H1 (cell line): ENCODE measurements around the gene UFM1. TPM values are rescaled to one million over a fixed set of nuclear protein-coding genes. Genes with fewer than 3 reads are reported as not detected.

Experiments used
- CTCF ChIA-PET: fragments of 300-600 bp; sonication (Branson Sonifier 250); formaldehyde crosslinking; loops from one replicate; lab custom pipeline; 2021; ENCODE audit not compliant: partially characterized antibody; lab: Charles Lee
- POLR2A ChIA-PET: fragments of 300-600 bp; sonication (Branson Sonifier 250); formaldehyde crosslinking; loops from one replicate; lab custom pipeline; 2021; ENCODE audit warnings: inconsistent platforms; ENCODE audit not compliant: partially characterized antibody; lab: Charles Lee
- DNase-seq, 2 experiments: peaks; one replicate each; pipeline versions ENCODE4 v3.0.0 to v3.0.0-alpha.2; 2010 to 2022; ENCODE audit warnings: low spot score in 2 of 2, low read depth in 1 of 2, mixed read lengths in 1 of 2
- FAIRE-seq: peaks from 2 replicates; lab custom pipeline; 2011; peaks lifted over from hg19 to GRCh38; lab: Jason Lieb, UNC
- H2AFZ ChIP-seq: 2 replicates; pipeline ENCODE4 v1.8.1; 2012; ENCODE audit warnings: low read length, inconsistent platforms
- H2AK5ac ChIP-seq: 2 replicates; pipeline ENCODE4 v1.6.1; 2013; ENCODE audit warnings: low read depth, low read length
- H2BK120ac ChIP-seq: replicated peaks from 2 replicates; pipeline ENCODE3; 2013; ENCODE audit warnings: low read depth, low read length, inconsistent platforms
- H2BK12ac ChIP-seq: 2 replicates; pipeline ENCODE4 v1.6.1; 2013; ENCODE audit warnings: low read depth, low read length
- H2BK15ac ChIP-seq: 2 replicates; pipeline ENCODE4 v1.6.1; 2013; ENCODE audit warnings: low read length
- H2BK20ac ChIP-seq: 2 replicates; pipeline ENCODE4 v1.6.1; 2013; ENCODE audit warnings: low read length
- H2BK5ac ChIP-seq: 2 replicates; pipeline ENCODE4 v1.6.1; 2013; ENCODE audit warnings: low read depth, low read length
- H3K14ac ChIP-seq: 2 replicates; pipeline ENCODE4 v1.6.1; 2013; ENCODE audit warnings: inconsistent platforms; ENCODE audit not compliant: insufficient read length
- H3K18ac ChIP-seq: 2 replicates; pipeline ENCODE4 v1.6.1; 2013; ENCODE audit warnings: low read length; ENCODE audit errors: extremely low read depth
- H3K23ac ChIP-seq: 2 replicates; pipeline ENCODE4 v1.6.1; 2013; ENCODE audit warnings: inconsistent platforms; ENCODE audit not compliant: insufficient read length
- H3K23me2 ChIP-seq: 2 replicates; pipeline ENCODE4 v1.6.1; 2013; ENCODE audit warnings: low read depth, low read length
- H3K27ac ChIP-seq: 2 replicates; pipeline ENCODE4 v1.6.1; 2011; ENCODE audit warnings: low read depth, low read length, inconsistent platforms
- H3K27me3 ChIP-seq, 4 experiments: replicated peaks in 1 of 4; 1 replicate in 1 of 4; 2 replicates in 3 of 4; pipeline versions ENCODE4 v1.6.1 to v1.8.1; 2011 to 2013; ENCODE audit warnings: low read length in 3 of 4, mild to moderate bottlenecking in 3 of 4, inconsistent platforms in 2 of 4, mixed read lengths in 2 of 4, moderate library complexity in 1 of 4; ENCODE audit not compliant: control insufficient read depth in 3 of 4, insufficient read depth in 3 of 4; ENCODE audit errors: extremely low read depth in 1 of 4
- H3K36me3 ChIP-seq, 4 experiments: 2 replicates each; pipeline versions ENCODE4 v1.6.1 to v1.8.1; 2011 to 2013; ENCODE audit warnings: mild to moderate bottlenecking in 4 of 4, low read length in 3 of 4, moderate library complexity in 2 of 4, control low read depth in 1 of 4, inconsistent platforms in 1 of 4; ENCODE audit not compliant: insufficient read depth in 4 of 4, control insufficient read depth in 2 of 4
- H3K4ac ChIP-seq: replicated peaks from 2 replicates; pipeline ENCODE3; 2013; ENCODE audit warnings: low read length, low read depth, mixed read lengths, inconsistent platforms; ENCODE audit not compliant: insufficient read length
- H3K4me1 ChIP-seq, 4 experiments: replicated peaks in 1 of 4; 1 replicate in 1 of 4; 2 replicates in 3 of 4; pipeline versions ENCODE4 v1.6.1 to v1.8.1; 2011 to 2013; ENCODE audit warnings: low read length in 3 of 4, inconsistent platforms in 2 of 4, mixed read lengths in 1 of 4; ENCODE audit not compliant: insufficient read depth in 4 of 4, control insufficient read depth in 3 of 4
- H3K4me2 ChIP-seq, 2 experiments: 2 replicates each; pipeline versions ENCODE4 v1.6.1 to v1.8.1; 2011 to 2013; ENCODE audit warnings: low read depth in 2 of 2, low read length in 2 of 2, control low read depth in 1 of 2, inconsistent platforms in 1 of 2, mild to moderate bottlenecking in 1 of 2; ENCODE audit not compliant: insufficient read depth in 1 of 2
- H3K4me3 ChIP-seq, 4 experiments: fragments of 200-600, 300-600 bp in 1 of 4; sonication (generic), shearing (Covaris generic), sonication (Bioruptor Twin) in 1 of 4; 2 replicates each; pipeline versions ENCODE4 v1.5.1 to v1.8.1; 2011 to 2016; ENCODE audit warnings: low read length in 4 of 4, low read depth in 3 of 4, control low read depth in 2 of 4, inconsistent platforms in 2 of 4, mild to moderate bottlenecking in 2 of 4, mixed read lengths in 1 of 4, moderate library complexity in 1 of 4; ENCODE audit not compliant: insufficient read depth in 2 of 4; ENCODE audit errors: extremely low read depth in 1 of 4
- H3K56ac ChIP-seq: replicated peaks from 2 replicates; pipeline ENCODE3; 2013; ENCODE audit warnings: low read depth, mild to moderate bottlenecking, mixed read lengths, low read length, inconsistent platforms; ENCODE audit not compliant: insufficient read length
- H3K79me1 ChIP-seq: 2 replicates; pipeline ENCODE4 v1.6.1; 2013; ENCODE audit warnings: low read depth, low read length, control low read depth
- H3K79me2 ChIP-seq, 2 experiments: 2 replicates each; pipeline versions ENCODE4 v1.6.1 to v1.8.1; 2012 to 2013; ENCODE audit warnings: low read length in 2 of 2, mild to moderate bottlenecking in 2 of 2, inconsistent platforms in 1 of 2; ENCODE audit not compliant: insufficient read depth in 2 of 2, control insufficient read depth in 1 of 2
- H3K9ac ChIP-seq, 4 experiments: replicated peaks in 1 of 4; 1 replicate in 1 of 4; 2 replicates in 3 of 4; pipeline versions ENCODE4 v1.6.1 to v1.8.1; 2011 to 2013; ENCODE audit warnings: low read depth in 3 of 4, low read length in 3 of 4, control low read depth in 2 of 4, mild to moderate bottlenecking in 2 of 4, moderate library complexity in 2 of 4, inconsistent platforms in 1 of 4; ENCODE audit errors: extremely low read depth in 1 of 4
- H3K9me3 ChIP-seq, 2 experiments: 2 replicates each; pipeline versions ENCODE4 v1.6.1 to v1.8.1; 2012 to 2013; ENCODE audit warnings: mild to moderate bottlenecking in 2 of 2, moderate library complexity in 2 of 2, control low read depth in 1 of 2, inconsistent platforms in 1 of 2, low read depth in 1 of 2, low read length in 1 of 2, mixed read lengths in 1 of 2; ENCODE audit not compliant: insufficient read depth in 2 of 2
- H4K20me1 ChIP-seq, 2 experiments: replicated peaks in 1 of 2; 2 replicates each; pipeline versions ENCODE3 to v1.8.1; 2011 to 2013; ENCODE audit warnings: inconsistent platforms in 2 of 2, low read length in 2 of 2, mild to moderate bottlenecking in 1 of 2; ENCODE audit not compliant: insufficient read depth in 2 of 2, control insufficient read depth in 1 of 2
- H4K5ac ChIP-seq: 2 replicates; pipeline ENCODE4 v1.6.1; 2013; ENCODE audit warnings: low read length, low read depth, mixed read lengths, inconsistent platforms; ENCODE audit not compliant: insufficient read length
- H4K8ac ChIP-seq: 2 replicates; pipeline ENCODE4 v1.8.0; 2013; ENCODE audit warnings: mild to moderate bottlenecking, moderate library complexity, low read length, inconsistent platforms; ENCODE audit not compliant: insufficient read depth; ENCODE audit errors: extremely low read depth
- H4K91ac ChIP-seq: replicated peaks from 2 replicates; pipeline ENCODE3; 2013; ENCODE audit warnings: low read length, mixed read lengths, inconsistent platforms; ENCODE audit not compliant: insufficient read length
- CBX5 ChIP-seq: fragments of 300-800, 300-1000 bp; sonication (generic); IDR thresholded peaks from 2 replicates; pipeline ENCODE4 v1.7.1; 2016; ENCODE audit warnings: antibody characterized with exemption, low read length, low read depth
- KDM5A ChIP-seq: fragments of 200-600 bp; IDR thresholded peaks from 2 replicates; pipeline ENCODE4 v1.7.1; 2012; ENCODE audit warnings: mild to moderate bottlenecking, low read length, inconsistent platforms, mixed read lengths
- SAP30 ChIP-seq: fragments of 300-600 bp; sonication (generic); IDR thresholded peaks from 2 replicates; pipeline ENCODE4 v1.7.1; 2012; ENCODE audit warnings: low read length, moderate library complexity, mild to moderate bottlenecking, inconsistent platforms; ENCODE audit not compliant: insufficient read depth, insufficient replicate concordance
- SIRT6 ChIP-seq: IDR thresholded peaks from one replicate; pipeline ENCODE4 v1.7.1; 2012; ENCODE audit warnings: low read length, inconsistent platforms
- SP2 ChIP-seq: IDR thresholded peaks from 2 replicates; pipeline ENCODE4 v1.6.1; 2012; ENCODE audit warnings: mild to moderate bottlenecking, low read length, inconsistent platforms
- SUZ12 ChIP-seq: fragments of 200-600 bp; sonication (generic); IDR thresholded peaks from 2 replicates; pipeline ENCODE4 v1.6.1; 2012; ENCODE audit warnings: mild to moderate bottlenecking, inconsistent platforms, low read length, moderate library complexity, mixed read lengths
- WGBS, 2 experiments: shearing (Covaris generic) in 1 of 2; methylation state at CpG; one replicate each; pipeline versions ENCODE4 v1.1.6 to v1.1.7; 2013 to 2015; ENCODE audit warnings: low lambda C conversion rate in 2 of 2, mixed read lengths in 2 of 2, inconsistent platforms in 1 of 2, low coverage in 1 of 2, missing lambda C conversion rate in 1 of 2; ENCODE audit not compliant: insufficient replicate concordance in 2 of 2, insufficient coverage in 1 of 2, insufficient read length in 1 of 2; ENCODE audit errors: extremely low coverage in 1 of 2, missing lambda C conversion rate in 1 of 2; 5-methylcytosine and 5-hydroxymethylcytosine counted together
- polyA plus RNA-seq, 7 experiments: library from polyadenylated mRNA; depleted of rRNA in 3 of 7; stranded (reverse) in 5 of 7; unstranded in 2 of 7; fragments of >200 nt in 5 of 7; fragments of 200-250 nt in 2 of 7; gene quantifications; 1 replicate in 5 of 7; 2 replicates in 1 of 7; 4 replicates in 1 of 7; pipeline versions ENCODE4 v1.2.1 to v1.2.3, GENCODE V29; 2011 to 2013; ENCODE audit warnings: missing spikeins in 2 of 7, mixed read lengths in 2 of 7
- total RNA-seq: library from RNA; stranded (reverse); fragmentation: NEBNext Ultra II Directional; extraction: Animal tissue kit (Norgen Biotek cat#: 25700); gene quantifications from 2 replicates; pipeline ENCODE4 v1.2.1, GENCODE V29; 2021
- TF ChIP-seq, protein P1 (sequence below), 3 experiments: IDR thresholded peaks; 1 replicate in 2 of 3; 2 replicates in 1 of 3; pipeline versions ENCODE4 v1.5.1 to v1.6.1; 2011; ENCODE audit warnings: low read length in 3 of 3, mild to moderate bottlenecking in 3 of 3, inconsistent platforms in 2 of 3, low read depth in 1 of 3, moderate library complexity in 1 of 3; ENCODE audit not compliant: insufficient read depth in 1 of 3; ENCODE audit errors: control extremely low read depth in 1 of 3

The UFM1 gene
- total and polyA plus RNA-seq, 2 of the 8 experiments (the other 6 are each of a cell fraction or from before 2014, with no cell fraction given) = 16.0 to 34.3 TPM

DNA sequence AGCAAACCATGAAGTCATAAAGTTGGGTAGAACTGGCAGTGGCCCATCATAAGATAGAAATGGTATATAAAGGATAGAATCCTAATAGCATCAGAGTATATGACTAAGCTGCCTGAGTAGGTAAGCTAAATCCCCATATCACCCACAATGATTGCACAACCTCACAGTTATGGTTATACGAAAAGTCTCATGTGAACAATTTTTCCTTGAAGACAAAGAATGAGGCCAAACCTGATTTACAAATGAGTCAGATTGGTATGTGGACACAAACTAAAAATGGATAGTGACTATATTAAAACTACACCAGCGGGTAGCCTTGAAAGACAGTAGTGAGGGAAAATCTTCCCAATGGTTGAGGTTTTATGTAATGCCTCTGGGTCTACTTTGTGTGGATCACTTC lies 40.9 kb upstream of the UFM1 start:
- H2BK15ac ChIP-seq = no peak overlapping the region
- H3K4ac ChIP-seq = no peak overlapping the region
- no peak overlapping the region for H2BK12ac ChIP-seq
- DNase-seq (no peak), FAIRE-seq (no peak)
- no peak overlapping the region for H3K27ac ChIP-seq
- no peak overlapping the region for H2AFZ ChIP-seq
- H4K5ac ChIP-seq = no peak overlapping the region
- H2BK5ac ChIP-seq = no peak overlapping the region
- no peak overlapping the region for H3K14ac ChIP-seq
- H3K4me1 ChIP-seq = no peaks in the 10 kb centered on the region
- no peak overlapping the region for H4K8ac ChIP-seq
- no peak overlapping the region for H3K4me3 ChIP-seq
- H2BK20ac ChIP-seq = no peak overlapping the region
- H3K27me3 ChIP-seq = no peaks in the 10 kb centered on the region
- no peaks in the 10 kb centered on the region for H4K20me1 ChIP-seq
- no peak overlapping the region for H3K4me2 ChIP-seq
- H3K23ac ChIP-seq = no peak overlapping the region
- H3K9ac ChIP-seq = no peak overlapping the region
- H3K79me2 ChIP-seq = no peaks in the 10 kb centered on the region
- no peaks in the 10 kb centered on the region for H3K23me2 ChIP-seq
- WGBS, 2 experiments = 80% methylated on average over 2 of the region's 2 CpGs; no CpG with 5 or more reads in 1 of the 2 experiments
- H3K79me1 ChIP-seq = no peaks in the 10 kb centered on the region
- no peaks in the 10 kb centered on the region for H3K36me3 ChIP-seq
- ChIA-PET CTCF (no interaction called here), POLR2A (no interaction called here)
- H2BK120ac ChIP-seq = no peak overlapping the region
- H4K91ac ChIP-seq = no peak overlapping the region
- H3K9me3 ChIP-seq = no peaks in the 10 kb centered on the region
- H3K56ac ChIP-seq = no peak overlapping the region
- no peak overlapping the region for H2AK5ac ChIP-seq
- no peak overlapping the region for H3K18ac ChIP-seq
- TF ChIP-seq, protein P1, sequence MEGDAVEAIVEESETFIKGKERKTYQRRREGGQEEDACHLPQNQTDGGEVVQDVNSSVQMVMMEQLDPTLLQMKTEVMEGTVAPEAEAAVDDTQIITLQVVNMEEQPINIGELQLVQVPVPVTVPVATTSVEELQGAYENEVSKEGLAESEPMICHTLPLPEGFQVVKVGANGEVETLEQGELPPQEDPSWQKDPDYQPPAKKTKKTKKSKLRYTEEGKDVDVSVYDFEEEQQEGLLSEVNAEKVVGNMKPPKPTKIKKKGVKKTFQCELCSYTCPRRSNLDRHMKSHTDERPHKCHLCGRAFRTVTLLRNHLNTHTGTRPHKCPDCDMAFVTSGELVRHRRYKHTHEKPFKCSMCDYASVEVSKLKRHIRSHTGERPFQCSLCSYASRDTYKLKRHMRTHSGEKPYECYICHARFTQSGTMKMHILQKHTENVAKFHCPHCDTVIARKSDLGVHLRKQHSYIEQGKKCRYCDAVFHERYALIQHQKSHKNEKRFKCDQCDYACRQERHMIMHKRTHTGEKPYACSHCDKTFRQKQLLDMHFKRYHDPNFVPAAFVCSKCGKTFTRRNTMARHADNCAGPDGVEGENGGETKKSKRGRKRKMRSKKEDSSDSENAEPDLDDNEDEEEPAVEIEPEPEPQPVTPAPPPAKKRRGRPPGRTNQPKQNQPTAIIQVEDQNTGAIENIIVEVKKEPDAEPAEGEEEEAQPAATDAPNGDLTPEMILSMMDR (IDR thresholded peaks at IDR 0.05; ENCODE audit: control extremely low read depth in 1 of 3, insufficient read depth in 1 of 3, low read depth in 1 of 3, low read length in 3 of 3) = no peak
- TF ChIP-seq SP2 (no peak), CBX5 (no peak), SIRT6 (no peak), SAP30 (no peak), SUZ12 (no peak), KDM5A (no peak)
